Stimulated activated CD4-positive, alpha-beta T cell treated with anti-CD3 and anti-CD28 coated beads, Interleukin-12 subunit alpha, Interleukin-12 subunit beta, amount 100 ng/mL, for 4 hours (primary cell): ENCODE results near the gene ERC2.

Source experiments
- DNase-seq: peaks from one replicate; pipeline ENCODE4 v3.0.0-alpha.2; 2020

Gene ERC2

DNA sequence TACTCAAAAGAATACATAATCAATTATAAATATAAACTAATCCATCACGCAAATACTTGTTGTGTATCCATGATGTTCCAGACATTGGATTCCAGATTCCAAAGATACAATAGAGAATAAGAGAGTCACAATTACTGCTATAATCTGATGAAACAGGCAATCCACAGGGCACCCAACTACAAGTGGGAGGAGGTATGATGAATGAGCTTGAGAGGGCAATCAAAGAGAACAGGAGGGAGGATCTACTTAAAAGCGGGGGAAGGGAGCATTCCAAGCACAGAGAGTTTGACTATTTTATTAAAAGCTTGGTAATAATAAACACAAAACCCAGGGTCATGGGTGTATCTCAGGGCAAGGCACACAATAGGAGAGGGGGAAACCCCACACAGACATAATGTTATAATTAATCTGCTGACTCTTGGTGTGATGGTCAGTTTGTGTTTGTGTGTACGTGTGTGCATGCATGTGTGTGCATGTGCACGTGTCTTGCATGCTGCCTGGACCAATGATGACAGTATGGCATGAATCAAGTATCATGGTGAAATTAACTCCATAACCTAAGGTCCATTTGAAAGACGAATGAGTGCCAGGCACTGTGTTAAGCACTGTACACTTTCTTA, 655.8 kb downstream of the ERC2 start:
- DNase-seq: no peak

- DNase-seq: no peak
Observed at GRCh38 chr3:55807210-55807609, 661.1 kb downstream of the ERC2 start.

GRCh38 chr3:55805169-55805568, 663.1 kb downstream of the ERC2 start:
- DNase-seq: no peak

GRCh38 chr3:55804170-55805095, 663.8 kb downstream of the ERC2 start:
- no peak for DNase-seq

DNA sequence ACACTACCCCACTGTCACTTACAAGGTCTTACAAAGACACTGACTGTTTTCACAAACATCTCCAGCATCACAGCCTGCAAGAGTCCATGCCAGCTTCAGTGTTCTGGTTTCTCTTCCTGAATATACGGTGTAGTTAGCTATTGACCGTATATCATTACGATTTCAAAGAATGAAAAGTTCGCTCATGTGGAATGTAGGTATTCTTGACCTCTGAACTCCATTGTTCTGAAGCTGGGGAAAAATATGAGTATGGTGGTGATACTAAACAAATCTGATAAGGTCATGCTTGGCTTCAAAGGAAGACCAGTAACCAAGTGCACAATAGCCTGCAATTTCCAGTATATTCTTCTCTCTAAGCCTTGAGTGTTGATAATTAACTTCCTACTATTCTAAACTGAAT, 665.5 kb downstream of the ERC2 start:
- DNase-seq: no peak

DNA sequence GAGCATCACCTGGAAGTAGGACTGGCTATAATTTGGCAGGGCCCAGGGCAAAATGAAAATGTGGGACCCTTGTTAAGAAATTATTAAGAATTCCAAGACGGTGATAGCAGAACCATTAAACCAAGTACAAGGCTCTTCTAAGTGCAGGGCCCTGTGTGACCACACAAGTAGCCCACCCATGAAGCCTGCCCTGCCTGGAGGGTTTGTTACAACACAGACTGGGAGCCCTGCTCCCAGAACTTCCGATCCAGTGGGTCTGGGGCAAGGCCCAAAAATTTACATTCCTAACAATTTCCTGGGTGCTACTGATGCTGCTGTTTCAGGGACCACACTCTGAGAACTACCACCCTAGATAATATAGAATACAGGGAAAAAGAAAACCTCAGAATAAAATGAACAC, 666.6 kb downstream of the ERC2 start:
- no peak for DNase-seq

- DNase-seq: no peak
Observed at GRCh38 chr3:55801068-55801467, 667.2 kb downstream of the ERC2 start.

DNA sequence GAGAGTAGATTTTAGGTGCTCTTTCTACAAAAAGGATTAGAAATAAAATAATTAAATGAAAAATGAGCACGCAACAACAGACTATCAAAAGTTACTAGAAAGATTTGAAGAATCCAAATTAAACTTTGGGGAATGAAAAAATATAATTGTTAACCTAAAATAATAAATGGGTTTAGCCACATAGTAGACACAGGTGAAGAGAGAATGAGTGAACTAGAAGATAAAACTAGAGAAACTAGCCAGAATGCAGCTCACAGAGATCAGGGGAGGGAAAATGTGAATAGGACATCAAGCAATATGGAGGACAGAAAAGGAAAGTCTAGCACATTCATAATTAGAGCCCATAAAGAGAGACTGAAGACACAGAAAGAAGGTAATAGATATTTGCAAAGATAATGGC, 670.5 kb downstream of the ERC2 start:
- DNase-seq: no peak

GRCh38 chr3:55797084-55797483, 671.2 kb downstream of the ERC2 start:
- no peak for DNase-seq

- DNase-seq: no peak
Observed at GRCh38 chr3:55796533-55796932, 671.7 kb downstream of the ERC2 start.

DNA sequence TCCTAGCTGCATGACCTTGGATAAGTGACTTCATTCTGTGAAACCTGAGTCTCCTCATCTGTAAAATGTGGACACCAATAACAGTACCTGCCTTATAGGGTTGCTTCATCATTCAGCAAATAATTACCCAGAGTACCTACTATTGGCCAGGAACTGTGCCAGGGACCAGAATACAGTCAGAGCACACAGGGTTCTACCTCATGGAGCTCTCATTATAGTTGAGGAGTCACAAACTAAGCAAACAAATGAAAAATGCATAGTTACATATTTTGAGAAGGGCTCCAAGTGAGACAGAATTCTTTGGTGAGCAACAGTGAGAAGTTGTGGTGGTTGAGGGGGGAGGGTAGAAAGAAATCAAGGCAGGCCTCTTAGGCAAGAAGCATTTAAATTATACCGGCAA, 672.5 kb downstream of the ERC2 start:
- no peak for DNase-seq

DNA sequence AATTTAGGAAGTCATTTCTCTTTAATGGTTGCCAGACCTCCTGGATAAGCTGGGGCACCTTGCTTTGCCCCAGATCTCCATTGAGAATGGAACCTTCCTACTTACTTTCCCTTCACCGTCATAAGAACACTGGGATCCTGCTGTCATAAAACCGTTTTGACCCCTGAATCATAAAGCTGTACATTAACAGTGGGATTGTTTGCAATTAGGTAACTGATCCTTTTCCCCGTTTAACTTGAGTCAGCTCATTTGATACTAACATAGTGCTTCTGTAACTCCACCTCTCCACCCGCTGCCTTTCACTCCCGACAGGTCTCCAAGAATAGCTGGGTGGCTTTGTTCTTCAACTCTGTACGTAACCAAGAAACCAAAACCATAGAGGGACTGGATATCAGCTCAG, 673.0 kb downstream of the ERC2 start:
- DNase-seq: no peak

GRCh38 chr3:55792742-55793141, 675.5 kb downstream of the ERC2 start:
- DNase-seq: no peak

DNA sequence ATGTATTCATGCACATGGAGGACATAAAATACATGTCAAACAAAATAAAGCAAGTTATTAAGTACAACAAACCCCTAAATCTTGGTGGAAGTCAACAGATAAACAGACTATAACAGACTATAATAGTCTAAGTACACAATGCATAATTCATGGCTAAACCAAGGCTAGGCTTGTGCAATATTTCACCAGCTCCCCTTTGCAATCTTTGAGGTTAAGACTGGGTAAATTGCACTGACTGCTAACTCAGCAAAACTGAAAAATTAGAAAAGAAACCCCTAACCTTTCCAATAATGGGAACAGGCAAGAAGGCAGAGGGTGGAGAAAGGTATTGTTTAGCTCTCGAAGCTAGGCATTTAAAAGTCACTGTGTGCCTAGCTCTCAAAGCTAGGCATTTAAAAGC, 676.3 kb downstream of the ERC2 start:
- no peak for DNase-seq

DNA sequence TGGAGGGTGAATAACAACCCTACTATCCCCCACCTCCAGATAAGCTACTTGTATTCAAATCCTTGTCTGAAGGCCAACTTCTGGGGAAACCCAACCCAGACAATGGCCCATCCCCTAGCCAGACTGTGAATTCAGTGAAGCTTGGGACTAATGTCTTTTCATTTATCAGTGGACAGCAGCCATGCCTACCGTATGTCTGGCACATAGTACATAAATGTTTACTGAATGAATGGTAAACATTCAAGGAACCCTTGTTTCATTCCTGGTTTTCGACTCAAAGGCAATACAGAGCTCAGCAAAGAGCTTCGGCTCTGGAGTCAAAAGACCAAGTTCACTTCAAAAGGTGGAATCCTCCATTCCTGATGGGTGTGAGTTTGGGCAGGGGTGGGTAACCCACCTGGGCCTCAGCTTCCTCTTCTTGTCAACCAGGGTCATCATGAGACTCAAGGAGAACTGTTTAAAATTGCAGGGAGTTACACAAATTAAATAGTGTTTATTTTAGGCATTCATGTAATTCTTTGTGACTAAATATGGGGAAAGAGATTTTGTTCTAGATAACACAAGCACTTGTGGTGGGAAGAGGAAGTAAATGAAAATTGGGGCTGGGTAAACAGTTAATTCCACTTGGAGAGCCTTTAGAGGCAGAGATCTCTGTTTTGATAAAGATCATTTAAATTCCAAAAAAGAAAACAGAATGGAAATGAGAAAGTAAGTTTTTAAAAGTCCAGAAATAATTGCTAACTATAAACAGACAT, 677.5 kb downstream of the ERC2 start:
- no peak for DNase-seq

GRCh38 chr3:55789516-55789915, 678.8 kb downstream of the ERC2 start:
- no peak for DNase-seq

GRCh38 chr3:55782807-55783206, 685.5 kb downstream of the ERC2 start:
- no peak for DNase-seq

- DNase-seq: no peak
Observed at GRCh38 chr3:55782351-55782750, 685.9 kb downstream of the ERC2 start.

DNA sequence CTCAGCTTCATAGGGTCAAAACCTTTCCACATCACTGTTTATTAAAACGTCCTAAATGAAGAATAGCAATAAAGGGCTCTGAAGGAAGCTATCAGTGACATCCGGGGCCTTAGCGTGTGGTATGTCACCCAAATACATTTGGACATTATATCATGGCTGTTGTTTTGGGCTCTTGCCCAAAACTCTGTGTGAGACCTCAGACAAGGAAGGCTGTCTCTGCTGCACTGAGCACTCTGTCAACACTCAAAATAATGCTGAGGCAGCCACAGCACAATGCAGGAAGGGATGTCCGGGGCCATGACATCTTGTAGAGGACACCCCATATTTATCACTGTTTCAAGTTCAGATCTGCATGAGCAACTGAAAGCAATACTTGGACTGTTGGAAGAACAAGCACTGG, 687.4 kb downstream of the ERC2 start:
- DNase-seq: no peak

GRCh38 chr3:55779543-55779942, 688.7 kb downstream of the ERC2 start:
- DNase-seq: no peak

DNA sequence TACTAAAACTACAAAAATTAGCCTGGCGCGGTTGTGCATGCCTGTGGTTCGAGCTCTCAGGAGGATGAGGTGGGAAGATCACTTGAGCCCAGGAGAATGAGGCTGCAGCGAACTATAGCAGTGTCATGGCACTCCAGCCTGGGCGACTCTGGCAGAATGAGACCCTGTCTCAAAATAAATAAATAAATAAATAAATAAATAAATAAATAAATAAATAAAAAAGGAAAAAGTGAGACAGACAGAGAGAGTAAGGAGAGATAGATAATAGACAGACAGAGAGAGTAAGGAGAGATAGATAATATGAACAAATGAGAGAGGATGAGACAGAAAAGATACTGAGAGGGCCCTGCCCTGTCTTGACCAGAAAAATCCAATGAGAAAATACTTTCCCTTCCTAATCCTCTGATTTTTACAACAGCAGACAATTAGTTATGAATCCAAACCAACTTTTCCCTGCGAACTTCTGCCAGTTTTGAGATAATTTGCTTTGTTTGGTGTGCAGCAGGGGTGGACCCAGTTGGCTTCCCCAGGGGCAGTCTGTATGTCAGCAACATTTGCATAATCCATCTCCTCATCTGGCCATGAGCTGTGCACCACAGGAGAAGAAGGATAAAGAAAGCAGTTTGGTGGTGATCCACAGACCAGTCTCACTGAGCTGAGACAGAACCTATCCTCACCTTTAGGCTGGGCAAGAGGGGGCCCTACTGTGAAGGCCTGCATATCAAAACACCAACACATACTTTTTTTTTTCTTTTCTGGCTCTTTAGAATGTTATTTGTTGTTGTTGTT, 692.7 kb downstream of the ERC2 start:
- DNase-seq: no peak

DNA sequence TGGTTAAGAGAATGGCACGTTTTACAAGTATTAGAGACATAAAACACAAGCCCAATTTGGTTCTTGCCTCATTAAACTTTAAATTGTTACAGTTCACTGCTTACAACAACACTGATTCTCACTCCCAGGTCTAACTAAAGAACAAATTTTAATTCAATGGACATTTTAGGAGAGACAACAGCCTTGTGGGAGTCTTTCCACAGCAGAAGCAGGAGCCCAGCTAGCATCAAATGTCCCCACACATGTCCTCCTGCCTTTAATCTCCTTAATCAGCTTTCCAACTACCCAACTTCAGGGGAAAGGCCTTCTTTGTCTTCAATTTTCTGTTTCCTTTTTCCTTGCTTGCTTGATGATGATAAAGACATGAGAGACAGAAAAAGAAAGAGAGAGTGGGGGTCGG, 693.4 kb downstream of the ERC2 start:
- no peak for DNase-seq

DNA sequence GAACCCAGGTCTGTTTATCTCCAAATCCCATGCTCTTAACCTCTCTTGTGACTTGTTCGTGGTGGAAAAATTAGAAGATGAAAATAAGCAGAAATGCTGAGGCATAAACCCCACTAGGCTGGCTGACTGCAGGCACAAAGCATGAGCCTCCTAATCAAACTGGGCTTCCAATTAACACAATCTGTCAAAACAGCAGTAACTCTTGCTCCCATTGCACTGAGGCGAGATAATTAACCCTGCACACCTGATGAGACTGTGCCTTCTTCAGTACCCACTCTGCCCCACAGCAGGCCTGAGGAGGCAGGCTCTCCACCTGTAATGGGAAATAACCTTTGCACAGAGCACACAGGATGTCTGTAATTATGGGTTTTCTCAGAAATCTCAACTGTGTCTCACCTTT, 696.8 kb downstream of the ERC2 start:
- DNase-seq: no peak
